K562 (cell line): ENCODE results near the gene PCDHGB2. TPM values are rescaled to one million over a fixed set of nuclear protein-coding genes. Genes with fewer than 3 reads are reported as not detected.

Experiments
- ZNF318 ChIP-seq, 2 experiments: fragments of 450-650 bp; IDR thresholded peaks; 2 replicates each; pipeline ENCODE4 v1.6.1; 2016; ENCODE audit warnings: mild to moderate bottlenecking in 2 of 2, borderline replicate concordance in 1 of 2, low read depth in 1 of 2, moderate library complexity in 1 of 2
- polyA plus RNA-seq, 8 experiments: library from polyadenylated mRNA; depleted of rRNA in 4 of 8; stranded (reverse) in 5 of 8; unstranded in 3 of 8; fragments of >200 nt; fragmentation: Nextera tagmentation in 2 of 8; fragmentation: Illumina TruSeq in 1 of 8; extraction: Ambion mirVana in 2 of 8; extraction: Trizol in 1 of 8; gene quantifications; 2 replicates each; pipeline versions ENCODE4 v1.2.1 to v1.2.3, GENCODE V29; 2011 to 2014; ENCODE audit warnings: inconsistent platforms in 1 of 8, missing spikeins in 1 of 8
- total RNA-seq, 7 experiments: library from RNA; depleted of rRNA in 6 of 7; stranded (reverse); fragments of >200 nt in 6 of 7; fragmentation: Illumina TruSeq in 2 of 7; extraction: Trizol in 2 of 7; gene quantifications; 2 replicates each; pipeline versions ENCODE4 v1.2.1 to v1.2.3, GENCODE V29; 2011 to 2021; ENCODE audit warnings: low replicate concordance in 1 of 7

Gene PCDHGB2
- total and polyA plus RNA-seq, 9 of the 15 experiments (the other 6 are each of a cell fraction or from before 2014, with no cell fraction given): 0.06 to 0.54 (median 0.29) TPM; not detected in 1

GRCh38 chr5:141322261-141322660 lies 37.5 kb upstream of the PCDHGB2 start (continued):
- no peak for TF ChIP-seq ZNF318 (IDR thresholded peaks at IDR 0.05; ENCODE audit: borderline replicate concordance in 1 of 2, low read depth in 1 of 2)
